ENCODE results near the gene INSL3. TPM values are rescaled to one million over a fixed set of nuclear protein-coding genes. Genes with fewer than 3 reads are reported as not detected.

INSL3 gene
- total RNA-seq, 1 donor from 2014 or later = not detected

DNA sequence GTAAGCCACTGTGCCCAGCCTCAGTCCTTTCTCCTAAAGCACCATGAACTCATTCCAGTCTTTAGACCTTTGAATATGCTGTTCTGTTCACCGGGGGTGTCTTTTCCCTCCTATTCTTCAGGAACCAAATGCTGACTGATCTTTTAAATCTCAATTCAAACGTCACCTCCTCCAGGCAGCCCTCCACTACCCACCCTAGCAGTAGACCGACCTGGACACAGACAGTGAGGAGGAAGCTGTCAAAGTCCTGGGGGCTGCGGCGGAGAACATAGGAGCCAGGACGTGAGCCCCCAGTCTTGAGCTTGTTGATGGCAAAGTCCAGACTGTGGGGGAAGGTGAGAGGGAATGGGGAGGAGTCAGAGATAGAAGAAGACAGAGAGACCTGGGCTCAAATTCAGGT is 18.7 kb upstream of the INSL3 start:
- H3K27me3 ChIP-seq = no peaks in the 10 kb centered on the region
- H3K36me3 ChIP-seq = no peaks in the 10 kb centered on the region
- no peak overlapping the region for H3K27ac ChIP-seq
- no peak for DNase-seq (ENCODE audit: extremely low spot score in 2 of 2)
- intact Hi-C loops (cut with DNase I) = no loop called here
- H3K4me3 ChIP-seq = no peak overlapping the region
- no peaks in the 10 kb centered on the region for H3K9me3 ChIP-seq
- peaks cover 14% of the 10 kb centered on the region for H3K4me1 ChIP-seq
- TF ChIP-seq POLR2AphosphoS5 (IDR thresholded peaks at IDR 0.05; ENCODE audit: insufficient read depth in 1 of 2, low read depth in 1 of 2) = no peak
- TF ChIP-seq, protein P1, sequence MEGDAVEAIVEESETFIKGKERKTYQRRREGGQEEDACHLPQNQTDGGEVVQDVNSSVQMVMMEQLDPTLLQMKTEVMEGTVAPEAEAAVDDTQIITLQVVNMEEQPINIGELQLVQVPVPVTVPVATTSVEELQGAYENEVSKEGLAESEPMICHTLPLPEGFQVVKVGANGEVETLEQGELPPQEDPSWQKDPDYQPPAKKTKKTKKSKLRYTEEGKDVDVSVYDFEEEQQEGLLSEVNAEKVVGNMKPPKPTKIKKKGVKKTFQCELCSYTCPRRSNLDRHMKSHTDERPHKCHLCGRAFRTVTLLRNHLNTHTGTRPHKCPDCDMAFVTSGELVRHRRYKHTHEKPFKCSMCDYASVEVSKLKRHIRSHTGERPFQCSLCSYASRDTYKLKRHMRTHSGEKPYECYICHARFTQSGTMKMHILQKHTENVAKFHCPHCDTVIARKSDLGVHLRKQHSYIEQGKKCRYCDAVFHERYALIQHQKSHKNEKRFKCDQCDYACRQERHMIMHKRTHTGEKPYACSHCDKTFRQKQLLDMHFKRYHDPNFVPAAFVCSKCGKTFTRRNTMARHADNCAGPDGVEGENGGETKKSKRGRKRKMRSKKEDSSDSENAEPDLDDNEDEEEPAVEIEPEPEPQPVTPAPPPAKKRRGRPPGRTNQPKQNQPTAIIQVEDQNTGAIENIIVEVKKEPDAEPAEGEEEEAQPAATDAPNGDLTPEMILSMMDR (IDR thresholded peaks at IDR 0.05) = no peak
- no peak for TF ChIP-seq POLR2A (IDR thresholded peaks at IDR 0.05)

GRCh38 chr19:17837972-17838371 is 16.7 kb upstream of the INSL3 start:
- Histone ChIP-seq H3K27ac (no peak overlapping the region), H3K4me1 (peaks cover 14% of the 10 kb centered on the region), H3K36me3 (no peaks in the 10 kb centered on the region), H3K27me3 (no peaks in the 10 kb centered on the region), H3K4me3 (no peak overlapping the region), H3K9me3 (no peaks in the 10 kb centered on the region)
- intact Hi-C loops (cut with DNase I) = no loop called here
- DNase-seq (ENCODE audit: extremely low spot score in 2 of 2) = no peak
- no peak for TF ChIP-seq POLR2A (IDR thresholded peaks at IDR 0.05)
- TF ChIP-seq POLR2AphosphoS5 (IDR thresholded peaks at IDR 0.05; ENCODE audit: insufficient read depth in 1 of 2, low read depth in 1 of 2) = no peak
- TF ChIP-seq, protein P1 (IDR thresholded peaks at IDR 0.05) = no peak

- DNase-seq (ENCODE audit: extremely low spot score in 2 of 2) = no peak
- no peaks in the 10 kb centered on the region for H3K9me3 ChIP-seq
- H3K27ac ChIP-seq = no peak overlapping the region
- H3K4me1 ChIP-seq = no peaks in the 10 kb centered on the region
- H3K4me3 ChIP-seq = no peak overlapping the region
- TF ChIP-seq POLR2A (IDR thresholded peaks at IDR 0.05) = no peak
- no peak for TF ChIP-seq POLR2AphosphoS5 (IDR thresholded peaks at IDR 0.05; ENCODE audit: insufficient read depth in 1 of 2, low read depth in 1 of 2)
- intact Hi-C loops (cut with DNase I) = no loop called here
- H3K27me3 ChIP-seq = no peaks in the 10 kb centered on the region
- H3K36me3 ChIP-seq = no peaks in the 10 kb centered on the region
Observed at GRCh38 chr19:17836530-17836929, 15.2 kb upstream of the INSL3 start.

DNA sequence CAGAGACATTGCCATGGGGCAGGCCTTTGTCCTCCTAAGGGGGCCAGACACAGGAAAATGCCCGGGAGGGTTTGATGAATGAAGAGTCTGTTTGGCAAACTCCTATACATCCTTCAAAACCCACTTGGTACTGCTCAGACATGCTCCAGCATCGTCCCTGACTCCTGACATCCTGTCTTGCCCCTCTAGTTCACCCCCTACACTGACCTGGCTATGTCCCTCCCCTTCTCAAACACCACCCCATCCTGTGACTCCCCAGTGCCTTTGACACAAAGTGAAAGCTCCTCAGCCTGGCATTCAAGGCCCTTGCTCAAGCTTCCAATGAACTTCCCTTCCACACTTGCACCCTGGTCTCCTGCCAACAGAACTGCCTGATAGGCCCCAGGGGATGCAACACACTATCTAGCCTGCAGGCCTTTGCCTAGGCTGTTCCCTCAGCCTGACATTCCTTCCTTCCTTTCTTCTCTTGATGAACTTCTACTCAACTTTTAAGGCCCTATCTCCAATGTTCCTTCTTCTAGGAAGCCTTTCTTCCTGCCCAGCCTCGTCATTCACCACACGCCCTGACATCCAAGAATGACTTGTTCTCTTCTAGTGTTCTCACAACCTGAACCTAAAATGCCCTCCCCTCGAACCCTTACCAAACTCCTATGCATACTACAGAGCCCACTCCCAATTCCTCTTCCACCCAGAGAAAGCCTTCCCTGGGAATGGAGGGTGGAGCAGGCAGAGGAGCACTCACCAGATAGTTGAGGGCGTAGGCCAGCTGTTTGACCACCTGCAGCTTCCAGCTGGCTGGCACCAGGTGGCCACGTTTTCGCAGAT is 14.1 kb upstream of the INSL3 start:
- H3K27ac ChIP-seq = no peak overlapping the region
- no peak for TF ChIP-seq POLR2A (IDR thresholded peaks at IDR 0.05)
- TF ChIP-seq, protein P1 (IDR thresholded peaks at IDR 0.05) = no peak
- TF ChIP-seq POLR2AphosphoS5 (IDR thresholded peaks at IDR 0.05; ENCODE audit: insufficient read depth in 1 of 2, low read depth in 1 of 2) = no peak

GRCh38 chr19:17834350-17835181 is 13.2 kb upstream of the INSL3 start:
- Histone ChIP-seq H3K9me3 (no peaks in the 10 kb centered on the region), H3K27ac (no peak overlapping the region), H3K4me3 (no peak overlapping the region), H3K36me3 (no peaks in the 10 kb centered on the region), H3K27me3 (no peaks in the 10 kb centered on the region), H3K4me1 (peaks cover 7% of the 10 kb centered on the region)
- TF ChIP-seq POLR2AphosphoS5 (IDR thresholded peaks at IDR 0.05; ENCODE audit: insufficient read depth in 1 of 2, low read depth in 1 of 2) (no peak), POLR2A (IDR thresholded peaks at IDR 0.05) (no peak)
- TF ChIP-seq, protein P1 (IDR thresholded peaks at IDR 0.05) = no peak
- intact Hi-C loops (cut with DNase I) = no loop called here
- no peak for DNase-seq (ENCODE audit: extremely low spot score in 2 of 2)

More for the DNA sequence above, 14.1 kb upstream of the INSL3 start:
- Histone ChIP-seq H3K27me3 (no peaks in the 10 kb centered on the region), H3K4me3 (no peak overlapping the region), H3K9me3 (no peaks in the 10 kb centered on the region), H3K36me3 (no peaks in the 10 kb centered on the region), H3K4me1 (peaks cover 2% of the 10 kb centered on the region)
- DNase-seq (ENCODE audit: extremely low spot score in 2 of 2) = no peak
- intact Hi-C loops (cut with DNase I) = no loop called here
